ENCODE data around the gene IFITM1.

DNA sequence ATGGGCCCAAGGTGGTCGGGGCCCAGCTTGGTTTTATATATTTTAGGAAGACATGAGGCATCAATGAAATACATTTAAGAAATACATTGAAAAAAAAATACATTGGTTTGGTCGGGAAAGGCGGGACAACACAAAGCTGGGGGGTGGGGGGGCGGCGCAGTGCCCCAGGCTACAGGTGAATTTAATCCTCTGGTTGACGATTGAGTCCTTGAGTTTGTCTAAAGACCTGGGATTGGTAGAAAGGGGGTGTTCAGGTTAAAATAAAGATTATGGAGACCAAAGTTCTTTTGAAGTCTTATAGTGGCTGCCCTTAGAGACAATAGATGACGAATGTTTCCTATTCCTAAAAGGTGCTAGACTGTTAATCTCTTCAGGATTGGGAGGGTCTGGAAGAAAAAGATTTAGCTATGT, 3.1 kb downstream of the IFITM1 start:
- no peak for TF ChIP-seq POLR2A (IDR thresholded peaks at IDR 0.05)
- TF ChIP-seq, protein P1, sequence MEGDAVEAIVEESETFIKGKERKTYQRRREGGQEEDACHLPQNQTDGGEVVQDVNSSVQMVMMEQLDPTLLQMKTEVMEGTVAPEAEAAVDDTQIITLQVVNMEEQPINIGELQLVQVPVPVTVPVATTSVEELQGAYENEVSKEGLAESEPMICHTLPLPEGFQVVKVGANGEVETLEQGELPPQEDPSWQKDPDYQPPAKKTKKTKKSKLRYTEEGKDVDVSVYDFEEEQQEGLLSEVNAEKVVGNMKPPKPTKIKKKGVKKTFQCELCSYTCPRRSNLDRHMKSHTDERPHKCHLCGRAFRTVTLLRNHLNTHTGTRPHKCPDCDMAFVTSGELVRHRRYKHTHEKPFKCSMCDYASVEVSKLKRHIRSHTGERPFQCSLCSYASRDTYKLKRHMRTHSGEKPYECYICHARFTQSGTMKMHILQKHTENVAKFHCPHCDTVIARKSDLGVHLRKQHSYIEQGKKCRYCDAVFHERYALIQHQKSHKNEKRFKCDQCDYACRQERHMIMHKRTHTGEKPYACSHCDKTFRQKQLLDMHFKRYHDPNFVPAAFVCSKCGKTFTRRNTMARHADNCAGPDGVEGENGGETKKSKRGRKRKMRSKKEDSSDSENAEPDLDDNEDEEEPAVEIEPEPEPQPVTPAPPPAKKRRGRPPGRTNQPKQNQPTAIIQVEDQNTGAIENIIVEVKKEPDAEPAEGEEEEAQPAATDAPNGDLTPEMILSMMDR (IDR thresholded peaks at IDR 0.05 in 8 of 11, conservative IDR thresholded peaks at IDR 0.05 in 3 of 11): no peak
